Activated CD8-positive, alpha-beta T cell treated with anti-CD3 and anti-CD28 coated beads for 36 hours (primary cell): ENCODE data around the gene TPST1. TPM values are rescaled to one million over a fixed set of nuclear protein-coding genes. Genes with fewer than 3 reads are reported as not detected.
"Not testable (repeated sequence)": the region's sequence is repeated elsewhere in the genome, so short reads cannot be mapped to it uniquely, and the experiment has no call there.

Experiments
- ATAC-seq: fragments of 200-7000 bp; cut with Tn5 transposase; one replicate; pipeline ENCODE4 v1.10.0; 2021; ENCODE audit warnings: mild to moderate bottlenecking, moderate library complexity
- CTCF ChIA-PET: fragments of 350-600 bp; sonication (Branson Sonifier 250); formaldehyde crosslinking; loops from one replicate; lab custom pipeline; 2021; ENCODE audit warnings: antibody characterized with exemption; lab: Charles Lee
- POLR2A ChIA-PET: fragments of 350-600 bp; sonication (Branson Sonifier 250); formaldehyde crosslinking; loops from one replicate; lab custom pipeline; 2021; ENCODE audit warnings: antibody characterized with exemption; lab: Charles Lee
- DNase-seq: peaks from one replicate; pipeline ENCODE4 v3.0.0-alpha.2; 2020
- H3K27ac Mint-ChIP-seq: one replicate; pipeline ENCODE4 v1.8.0; 2021; ENCODE audit warnings: mild to moderate bottlenecking, mixed read lengths
- H3K27me3 Mint-ChIP-seq: one replicate; pipeline ENCODE4 v1.8.0; 2021; ENCODE audit warnings: mixed read lengths
- H3K36me3 Mint-ChIP-seq: one replicate; pipeline ENCODE4 v1.8.0; 2021; ENCODE audit warnings: low read depth, mixed read lengths
- H3K4me1 Mint-ChIP-seq: one replicate; pipeline ENCODE4 v1.8.0; 2021; ENCODE audit warnings: low read depth, mixed read lengths
- H3K4me3 Mint-ChIP-seq: one replicate; pipeline ENCODE4 v1.8.0; 2021; ENCODE audit warnings: mild to moderate bottlenecking, moderate library complexity, mixed read lengths
- H3K9me3 Mint-ChIP-seq: one replicate; pipeline ENCODE4 v1.8.0; 2021; ENCODE audit warnings: mixed read lengths
- CTCF ChIP-seq: fragments of 200-600 bp; IDR thresholded peaks from one replicate; pipeline ENCODE4 v1.8.0; 2022; ENCODE audit warnings: antibody characterized with exemption, mild to moderate bottlenecking
- intact Hi-C: fragments of 100-400 bp; cut with micrococcal nuclease; formaldehyde crosslinking; loops from one replicate; pipeline ENCODE4 v1.10.0; 2022
- total RNA-seq, 2 experiments: library from RNA; stranded (reverse); gene quantifications; one replicate each; pipeline ENCODE4 v1.2.3, GENCODE V29; 2021

Gene TPST1
- total RNA-seq, 2 experiments from 2014 or later: 2.4 TPM

GRCh38 chr7:66321283-66321682 lies 116.1 kb downstream of the TPST1 start:
- no peaks in the 10 kb centered on the region for H3K27me3 Mint-ChIP-seq
- H3K27ac Mint-ChIP-seq: no peak overlapping the region
- DNase-seq (no peak), ATAC-seq (no peak)
- ChIA-PET POLR2A (no interaction called here), CTCF (no interaction called here)
- peaks cover 14% of the 10 kb centered on the region for H3K9me3 Mint-ChIP-seq
- no peaks in the 10 kb centered on the region for H3K36me3 Mint-ChIP-seq
- H3K4me1 Mint-ChIP-seq: no peaks in the 10 kb centered on the region
- no peak overlapping the region for H3K4me3 Mint-ChIP-seq
- no peak for TF ChIP-seq CTCF
- intact Hi-C loops: no loop called here

- Mint-ChIP-seq H3K36me3 (no peaks in the 10 kb centered on the region), H3K9me3 (peaks cover 14% of the 10 kb centered on the region), H3K27ac (no peak overlapping the region), H3K27me3 (no peaks in the 10 kb centered on the region), H3K4me3 (no peak overlapping the region), H3K4me1 (no peaks in the 10 kb centered on the region)
- DNase-seq (no peak), ATAC-seq (no peak)
- CTCF ChIA-PET: no interaction called here
- no peak for TF ChIP-seq CTCF
- intact Hi-C loops: no loop called here
- POLR2A ChIA-PET: no interaction called here
These were observed 118.1 kb downstream of the TPST1 start for GRCh38 chr7:66323114-66323796.

- H3K36me3 Mint-ChIP-seq, H3K4me1 Mint-ChIP-seq, H3K27me3 Mint-ChIP-seq, ATAC-seq, CTCF ChIA-PET, H3K4me3 Mint-ChIP-seq, intact Hi-C loops, DNase-seq, POLR2A ChIA-PET, H3K27ac Mint-ChIP-seq: not testable (repeated sequence)
- peaks cover 14% of the 10 kb centered on the region for H3K9me3 Mint-ChIP-seq
These were observed 119.9 kb downstream of the TPST1 start for GRCh38 chr7:66324985-66325384.

GRCh38 chr7:66326501-66327215 lies 121.5 kb downstream of the TPST1 start:
- Mint-ChIP-seq H3K27ac (no peak overlapping the region), H3K4me3 (no peak overlapping the region), H3K36me3 (no peaks in the 10 kb centered on the region), H3K4me1 (no peaks in the 10 kb centered on the region), H3K9me3 (peaks cover 7% of the 10 kb centered on the region), H3K27me3 (no peaks in the 10 kb centered on the region)
- ATAC-seq (no peak), DNase-seq (no peak)
- intact Hi-C loops: no loop called here
- TF ChIP-seq CTCF: no peak
- POLR2A ChIA-PET: no interaction called here
- CTCF ChIA-PET: no interaction called here

- intact Hi-C loops: no loop called here
- no peaks in the 10 kb centered on the region for H3K27me3 Mint-ChIP-seq
- ChIA-PET POLR2A (no interaction called here), CTCF (no interaction called here)
- ATAC-seq (no peak), DNase-seq (no peak)
- peaks cover 3% of the 10 kb centered on the region for H3K36me3 Mint-ChIP-seq
- no peak overlapping the region for H3K4me3 Mint-ChIP-seq
- H3K4me1 Mint-ChIP-seq: no peaks in the 10 kb centered on the region
- no peak for TF ChIP-seq CTCF
- peaks cover 6% of the 10 kb centered on the region for H3K9me3 Mint-ChIP-seq
- H3K27ac Mint-ChIP-seq: no peak overlapping the region
These were observed 125.8 kb downstream of the TPST1 start for GRCh38 chr7:66330961-66331360.
